ENCODE data around the gene PROC. TPM values are rescaled to one million over a fixed set of nuclear protein-coding genes. Genes with fewer than 3 reads are reported as not detected.

The PROC gene
- total and polyA plus RNA-seq, 9 of the 15 experiments (the other 6 are each of a cell fraction or from before 2014, with no cell fraction given), result not detected

DNA sequence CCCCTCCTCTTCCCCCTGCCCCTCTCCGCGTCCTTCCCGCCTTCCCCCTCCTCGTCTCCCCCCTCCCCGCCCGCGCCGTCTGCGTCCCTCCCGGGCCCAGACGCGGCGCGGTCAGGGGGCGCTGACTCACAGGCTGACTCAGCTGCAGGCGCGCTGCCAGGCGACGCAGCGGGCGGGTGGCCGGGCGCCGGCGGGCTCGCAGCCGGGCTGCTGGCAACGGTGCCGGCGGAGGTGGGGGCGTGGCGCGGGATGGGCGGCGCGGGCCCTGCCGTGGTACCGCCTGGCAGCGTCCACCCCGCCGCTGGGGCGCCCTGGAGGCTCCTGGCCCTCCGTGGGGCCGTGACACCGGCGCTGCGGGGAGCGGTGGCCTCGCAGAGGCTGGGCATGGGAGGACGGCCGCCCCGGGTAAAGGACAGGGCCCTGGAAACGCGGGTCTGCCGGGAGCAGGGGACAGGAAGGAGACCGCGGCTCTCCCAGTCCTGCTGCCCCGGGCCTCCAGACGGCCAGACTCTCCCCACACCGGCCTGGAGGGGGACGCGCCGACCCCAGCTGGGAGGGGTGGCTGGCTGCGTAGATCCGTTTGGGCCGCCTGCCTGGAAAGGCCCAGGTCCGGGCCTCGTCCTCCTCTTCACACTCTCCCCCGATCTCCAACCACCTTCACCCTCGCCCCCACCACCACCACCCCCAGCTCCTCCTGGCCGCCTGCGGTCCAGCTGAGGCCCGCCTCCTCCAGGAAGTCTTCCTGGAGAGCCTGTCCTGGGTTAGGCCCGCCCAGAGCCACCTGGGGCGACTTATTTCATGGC is 10.0 kb upstream of the PROC start:
- Histone ChIP-seq H3K27ac (ENCODE audit: extremely low read depth, low read depth, low read length) (peak overlapping the region; percentile 84), H3K9me1 (ENCODE audit: control insufficient read depth, insufficient read depth, low read length) (no peaks in the 10 kb centered on the region), H3K9ac (ENCODE audit: insufficient read depth in 1 of 2, low read depth in 2 of 2, low read length in 2 of 2) (peak overlapping the region; percentile 83 to 91; a peak in 3 of 4 replicates), H3K27me3 (ENCODE audit: control insufficient read depth in 2 of 2, insufficient read depth in 2 of 2, low read length in 2 of 2) (no peaks in the 10 kb centered on the region), H4K20me1 (replicated peaks; ENCODE audit: control insufficient read depth, insufficient read depth, low read length) (no peaks in the 10 kb centered on the region), H2AFZ (ENCODE audit: low read depth, low read length) (peak overlapping the region; percentile 90), H3K4me3 (peak overlapping the region; percentile 49), H3K9me3 (replicated peaks; ENCODE audit: control insufficient read depth, insufficient read depth, low read depth, low read length) (no peaks in the 10 kb centered on the region; the same call in 1 of the 2 replicates), H3K4me2 (ENCODE audit: insufficient read depth, low read length) (peak overlapping the region; percentile 72), H3K79me2 (ENCODE audit: control insufficient read depth, insufficient read depth, low read length) (no peaks in the 10 kb centered on the region), H3K36me3 (ENCODE audit: control insufficient read depth, insufficient read depth, low read length) (no peaks in the 10 kb centered on the region), H3K4me1 (replicated peaks in 1 of 2; ENCODE audit: control insufficient read depth in 2 of 2, insufficient read depth in 2 of 2, low read length in 2 of 2) (peaks cover 17 to 18% of the 10 kb centered on the region in 2 experiments)
- peak; percentile 49 for FAIRE-seq
- peak; percentile 94 for ATAC-seq
- CTCF ChIA-PET (ENCODE audit: low intra/inter-chr PET ratio), result no interaction called here
- POLR2A ChIA-PET, result interaction anchor here (0.6 to 1.4 kb wide), 5 partner anchors 9 to 243 kb away, joined by 3 to 5 read pairs (median 4); no protein-coding TSS in a partner anchor
- in situ Hi-C loops (cut with MboI) (no loop called here), intact Hi-C loops (cut with micrococcal nuclease) (no loop called here)
- no TSS peak for BruUV-seq (replicated peaks)
- DNase-seq (ENCODE audit: extremely low read depth in 1 of 4, low spot score in 3 of 4), result peak; percentile 93 to 95 (median 94)
- WGBS (ENCODE audit: insufficient coverage, low coverage, missing lambda C conversion rate), result 2% methylated on average over 46 of the region's 75 CpGs
- TF ChIP-seq ZNF583 (CRISPR knock-in tag; IDR thresholded peaks at IDR 0.05) (no peak), NUFIP1 (IDR thresholded peaks at IDR 0.05; ENCODE audit: partially characterized antibody) (no peak), ZNF174 (CRISPR knock-in tag; IDR thresholded peaks at IDR 0.05) (no peak), MEF2A (IDR thresholded peaks at IDR 0.05; ENCODE audit: control insufficient read depth, low read depth, low read length) (no peak), FOXA3 (CRISPR knock-in tag; conservative IDR thresholded peaks at IDR 0.05 in 1 of 2, IDR thresholded peaks at IDR 0.05 in 1 of 2) (no peak), ELF2 (CRISPR knock-in tag; IDR thresholded peaks at IDR 0.05) (0 out of 2 replicates have a peak, but pooled peaks have one; percentile 14), SRSF1 (IDR thresholded peaks at IDR 0.05; ENCODE audit: low read depth, low read length) (no peak), FOSL1 (tag; conservative IDR thresholded peaks at IDR 0.05) (peak; percentile 100), EP400 (IDR thresholded peaks at IDR 0.05) (no peak), ZNF57 (CRISPR knock-in tag; IDR thresholded peaks at IDR 0.05) (no peak), CBX2 (IDR thresholded peaks at IDR 0.05; ENCODE audit: insufficient read depth, low read length, poor library complexity, severe bottlenecking) (no peak), POLR2A (conservative IDR thresholded peaks at IDR 0.05) (peak; percentile 43; the same call in 1 of the 2 replicates)
- TF ChIP-seq, protein P1, sequence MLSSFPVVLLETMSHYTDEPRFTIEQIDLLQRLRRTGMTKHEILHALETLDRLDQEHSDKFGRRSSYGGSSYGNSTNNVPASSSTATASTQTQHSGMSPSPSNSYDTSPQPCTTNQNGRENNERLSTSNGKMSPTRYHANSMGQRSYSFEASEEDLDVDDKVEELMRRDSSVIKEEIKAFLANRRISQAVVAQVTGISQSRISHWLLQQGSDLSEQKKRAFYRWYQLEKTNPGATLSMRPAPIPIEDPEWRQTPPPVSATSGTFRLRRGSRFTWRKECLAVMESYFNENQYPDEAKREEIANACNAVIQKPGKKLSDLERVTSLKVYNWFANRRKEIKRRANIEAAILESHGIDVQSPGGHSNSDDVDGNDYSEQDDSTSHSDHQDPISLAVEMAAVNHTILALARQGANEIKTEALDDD (IDR thresholded peaks at IDR 0.05), result no peak
- TF ChIP-seq, protein P2, sequence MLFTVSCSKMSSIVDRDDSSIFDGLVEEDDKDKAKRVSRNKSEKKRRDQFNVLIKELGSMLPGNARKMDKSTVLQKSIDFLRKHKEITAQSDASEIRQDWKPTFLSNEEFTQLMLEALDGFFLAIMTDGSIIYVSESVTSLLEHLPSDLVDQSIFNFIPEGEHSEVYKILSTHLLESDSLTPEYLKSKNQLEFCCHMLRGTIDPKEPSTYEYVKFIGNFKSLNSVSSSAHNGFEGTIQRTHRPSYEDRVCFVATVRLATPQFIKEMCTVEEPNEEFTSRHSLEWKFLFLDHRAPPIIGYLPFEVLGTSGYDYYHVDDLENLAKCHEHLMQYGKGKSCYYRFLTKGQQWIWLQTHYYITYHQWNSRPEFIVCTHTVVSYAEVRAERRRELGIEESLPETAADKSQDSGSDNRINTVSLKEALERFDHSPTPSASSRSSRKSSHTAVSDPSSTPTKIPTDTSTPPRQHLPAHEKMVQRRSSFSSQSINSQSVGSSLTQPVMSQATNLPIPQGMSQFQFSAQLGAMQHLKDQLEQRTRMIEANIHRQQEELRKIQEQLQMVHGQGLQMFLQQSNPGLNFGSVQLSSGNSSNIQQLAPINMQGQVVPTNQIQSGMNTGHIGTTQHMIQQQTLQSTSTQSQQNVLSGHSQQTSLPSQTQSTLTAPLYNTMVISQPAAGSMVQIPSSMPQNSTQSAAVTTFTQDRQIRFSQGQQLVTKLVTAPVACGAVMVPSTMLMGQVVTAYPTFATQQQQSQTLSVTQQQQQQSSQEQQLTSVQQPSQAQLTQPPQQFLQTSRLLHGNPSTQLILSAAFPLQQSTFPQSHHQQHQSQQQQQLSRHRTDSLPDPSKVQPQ (CRISPR knock-in tag; IDR thresholded peaks at IDR 0.05; ENCODE audit: borderline replicate concordance), result no peak
- TF ChIP-seq, protein P3, sequence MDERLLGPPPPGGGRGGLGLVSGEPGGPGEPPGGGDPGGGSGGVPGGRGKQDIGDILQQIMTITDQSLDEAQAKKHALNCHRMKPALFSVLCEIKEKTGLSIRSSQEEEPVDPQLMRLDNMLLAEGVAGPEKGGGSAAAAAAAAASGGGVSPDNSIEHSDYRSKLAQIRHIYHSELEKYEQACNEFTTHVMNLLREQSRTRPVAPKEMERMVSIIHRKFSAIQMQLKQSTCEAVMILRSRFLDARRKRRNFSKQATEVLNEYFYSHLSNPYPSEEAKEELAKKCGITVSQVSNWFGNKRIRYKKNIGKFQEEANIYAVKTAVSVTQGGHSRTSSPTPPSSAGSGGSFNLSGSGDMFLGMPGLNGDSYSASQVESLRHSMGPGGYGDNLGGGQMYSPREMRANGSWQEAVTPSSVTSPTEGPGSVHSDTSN (CRISPR knock-in tag; IDR thresholded peaks at IDR 0.05; ENCODE audit: low read depth), result no peak
- TF ChIP-seq, protein P3 (tag; conservative IDR thresholded peaks at IDR 0.05; ENCODE audit: low read depth), result no peak
